Measurements from ENCODE around the gene MTERF4.

MTERF4 gene

GRCh38 chr2:241132538-241133435, 30.7 kb upstream of the MTERF4 start:
- no peak for DNase-seq

- no peak for DNase-seq
Measured at GRCh38 chr2:241131531-241131930, 29.4 kb upstream of the MTERF4 start.

DNA sequence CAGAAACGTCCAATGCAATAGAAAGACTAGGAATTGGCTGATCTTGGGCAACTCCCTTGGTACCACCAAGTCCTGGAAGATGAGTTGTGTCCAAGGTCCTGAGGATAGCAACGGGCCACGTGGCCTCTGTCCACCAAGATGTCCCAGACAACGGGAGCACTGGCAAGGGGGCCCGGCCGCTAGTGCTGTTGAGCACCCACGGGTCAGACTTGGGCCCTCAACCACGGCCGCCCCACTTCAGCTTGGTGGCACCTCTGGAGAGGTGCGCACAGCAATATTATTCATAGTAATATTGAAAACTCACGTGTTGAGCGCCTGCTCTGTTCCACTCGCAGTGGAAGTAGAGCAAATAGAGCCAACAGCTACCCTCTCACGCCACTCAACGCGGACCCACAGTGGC, 28.2 kb upstream of the MTERF4 start:
- DNase-seq, result no peak

DNA sequence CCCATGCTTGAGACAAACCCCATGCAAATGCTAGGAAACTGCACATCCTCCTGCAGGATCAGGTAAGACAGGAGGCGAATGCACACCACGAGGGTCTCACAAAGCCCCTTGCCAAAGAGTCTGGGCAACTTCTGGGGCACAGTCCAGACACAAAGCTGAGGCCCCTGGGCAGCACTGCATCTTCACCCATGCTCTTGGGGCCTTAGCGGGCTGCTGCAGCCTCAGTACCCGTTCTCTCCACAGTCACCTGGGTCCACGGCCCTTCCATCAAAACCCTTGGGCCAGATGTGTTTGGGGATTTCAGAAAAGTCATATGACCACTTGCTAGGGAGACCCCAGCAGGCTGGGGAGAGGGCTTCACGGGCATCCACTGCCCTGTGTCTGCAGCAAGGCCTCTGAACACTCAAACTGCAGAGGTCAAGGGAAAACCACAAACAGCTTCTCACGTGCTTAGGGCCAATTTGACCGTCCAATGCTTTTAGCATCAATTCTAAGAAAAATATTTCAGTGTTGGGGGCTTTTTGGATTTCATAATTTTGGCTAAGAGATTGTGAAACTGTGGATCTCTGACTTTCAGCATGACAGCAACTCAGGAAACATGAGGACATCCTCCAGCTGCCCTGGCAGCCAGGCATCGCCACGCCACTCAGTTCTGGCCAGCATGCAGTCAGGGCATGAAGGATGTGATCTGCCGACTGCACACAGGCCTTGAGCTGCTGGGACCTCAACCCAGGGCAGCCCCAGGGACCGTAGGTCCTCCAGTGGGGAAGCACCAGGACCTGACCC, 27.2 kb upstream of the MTERF4 start:
- no peak for DNase-seq

DNA sequence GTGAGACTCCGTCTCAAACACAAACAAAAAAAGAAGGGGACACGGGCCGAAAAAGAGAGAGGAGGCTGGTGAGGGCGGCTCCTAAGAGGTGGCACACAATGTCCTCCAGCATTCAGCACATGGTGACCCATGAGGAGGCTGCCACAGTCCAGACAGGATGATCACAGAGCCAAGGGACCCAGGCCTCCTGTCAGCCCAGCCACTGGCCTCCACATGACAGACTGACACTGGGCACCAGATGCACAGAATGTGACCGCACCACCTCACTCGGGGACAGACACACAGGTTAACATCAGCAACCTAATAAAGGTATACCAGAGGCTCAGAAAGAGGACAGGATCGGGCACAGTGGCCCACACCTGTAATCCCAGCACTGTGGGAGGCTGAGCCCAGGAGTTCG, 26.2 kb upstream of the MTERF4 start:
- no peak for DNase-seq

- DNase-seq, result no peak
Measured at GRCh38 chr2:241126771-241127202, 24.7 kb upstream of the MTERF4 start.

- DNase-seq, result no peak
Measured at GRCh38 chr2:241126201-241126611, 24.1 kb upstream of the MTERF4 start.

GRCh38 chr2:241125626-241126025, 23.5 kb upstream of the MTERF4 start:
- DNase-seq, result no peak

- DNase-seq, result no peak
Measured at GRCh38 chr2:241123816-241124536, 21.9 kb upstream of the MTERF4 start.

DNA sequence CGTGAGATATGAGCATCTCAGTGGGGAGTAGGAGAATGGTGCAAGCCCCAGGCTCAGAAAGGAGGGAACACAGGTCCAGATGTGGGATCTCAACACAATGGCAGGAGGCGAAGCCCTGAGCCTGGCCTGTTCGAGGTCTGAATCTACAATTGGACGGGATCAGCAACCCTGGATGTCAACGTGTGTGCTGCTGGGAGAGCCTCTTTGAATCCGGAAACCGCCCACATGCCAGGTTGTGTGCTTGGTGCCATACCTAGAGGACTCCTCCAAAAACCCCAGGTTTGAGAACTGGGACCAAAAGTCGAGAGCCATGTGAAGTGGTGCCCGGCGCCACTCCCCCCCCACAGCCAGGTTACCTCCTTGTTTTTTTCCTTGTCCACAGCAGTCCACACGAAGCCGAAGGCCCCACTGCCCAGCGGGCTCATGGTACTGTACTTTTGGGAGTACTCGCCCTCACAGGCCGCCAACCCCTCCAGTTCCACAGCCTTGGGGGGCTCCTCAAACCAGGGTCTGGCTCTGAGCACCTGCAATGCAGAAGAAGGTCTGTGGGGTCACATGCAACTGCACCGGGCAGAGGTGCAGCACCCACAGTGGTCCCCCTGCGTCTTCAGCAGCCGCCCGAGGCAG, 20.4 kb upstream of the MTERF4 start:
- DNase-seq, result no peak

DNA sequence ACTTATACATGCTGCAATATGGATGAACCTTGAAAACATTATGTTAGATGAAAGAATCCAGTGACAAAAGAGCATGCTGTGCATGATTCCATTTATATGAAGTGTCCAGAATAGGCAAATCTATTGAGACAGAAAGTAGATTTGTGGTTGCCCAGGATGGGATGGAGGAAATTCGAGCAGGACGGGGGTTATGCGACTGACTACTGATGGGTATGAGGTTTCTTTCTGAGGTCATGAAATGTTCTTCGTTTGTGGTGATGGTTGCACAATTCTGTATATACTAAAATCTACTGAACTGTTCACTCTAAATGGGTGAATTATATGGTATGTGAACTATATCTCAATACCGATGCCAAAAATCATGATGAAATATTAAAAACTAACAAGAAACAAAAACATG, 18.9 kb upstream of the MTERF4 start:
- no peak for DNase-seq

DNA sequence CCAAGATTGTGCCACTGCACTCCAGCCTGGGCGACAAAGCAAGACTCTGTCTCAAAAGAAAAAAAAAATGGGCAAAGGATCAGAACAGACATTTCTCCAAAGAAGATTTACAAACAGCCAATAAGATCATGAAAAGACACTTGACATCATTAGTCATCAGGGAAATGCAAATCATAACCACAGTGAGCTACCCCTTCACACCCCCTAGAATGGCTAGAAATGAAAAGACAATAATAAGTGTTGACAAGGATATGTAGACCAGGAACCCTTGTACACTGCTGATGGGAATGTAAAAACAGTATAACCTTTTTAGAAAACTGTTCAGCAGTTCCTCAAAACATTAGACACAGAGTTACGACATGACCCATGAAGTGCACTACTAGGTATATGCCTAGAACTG, 18.4 kb upstream of the MTERF4 start:
- no peak for DNase-seq

DNA sequence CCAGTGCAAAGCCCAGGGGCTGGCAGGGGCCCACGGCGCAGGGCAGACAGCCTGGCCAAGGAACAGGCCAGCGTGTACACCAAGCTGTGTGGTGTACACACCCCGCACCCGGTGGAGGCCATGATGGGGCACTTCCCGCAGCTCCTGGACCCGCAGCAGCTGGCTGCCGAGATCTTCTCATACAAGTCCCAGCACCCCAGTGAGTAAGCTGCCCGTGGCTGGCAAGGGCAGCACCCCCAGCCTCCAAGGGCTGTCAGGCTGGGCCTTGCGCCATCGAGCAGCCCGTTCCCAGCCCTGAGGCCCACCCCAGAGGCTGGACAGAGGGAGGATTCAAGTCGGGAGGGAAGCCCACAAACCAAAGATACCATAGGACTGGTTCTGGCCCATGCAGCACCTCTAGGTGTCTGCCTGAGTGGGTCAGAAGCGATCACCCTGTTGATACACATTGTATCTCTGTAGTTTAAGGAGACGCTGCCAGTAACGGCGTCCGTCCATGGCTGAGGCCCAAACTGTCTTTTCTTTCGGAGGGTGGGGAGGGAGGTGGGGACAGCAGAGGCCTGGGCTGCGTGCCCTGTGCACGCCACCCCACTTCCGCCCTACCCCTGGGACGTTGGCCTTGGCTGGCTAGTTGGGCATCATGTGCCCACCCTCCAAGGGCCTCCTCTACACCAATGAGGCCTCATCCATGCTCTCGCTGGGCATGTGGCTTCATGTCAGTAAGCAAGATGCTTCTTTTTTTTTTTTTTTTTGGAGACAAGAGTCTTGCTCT, 16.8 kb upstream of the MTERF4 start:
- no peak for DNase-seq

DNA sequence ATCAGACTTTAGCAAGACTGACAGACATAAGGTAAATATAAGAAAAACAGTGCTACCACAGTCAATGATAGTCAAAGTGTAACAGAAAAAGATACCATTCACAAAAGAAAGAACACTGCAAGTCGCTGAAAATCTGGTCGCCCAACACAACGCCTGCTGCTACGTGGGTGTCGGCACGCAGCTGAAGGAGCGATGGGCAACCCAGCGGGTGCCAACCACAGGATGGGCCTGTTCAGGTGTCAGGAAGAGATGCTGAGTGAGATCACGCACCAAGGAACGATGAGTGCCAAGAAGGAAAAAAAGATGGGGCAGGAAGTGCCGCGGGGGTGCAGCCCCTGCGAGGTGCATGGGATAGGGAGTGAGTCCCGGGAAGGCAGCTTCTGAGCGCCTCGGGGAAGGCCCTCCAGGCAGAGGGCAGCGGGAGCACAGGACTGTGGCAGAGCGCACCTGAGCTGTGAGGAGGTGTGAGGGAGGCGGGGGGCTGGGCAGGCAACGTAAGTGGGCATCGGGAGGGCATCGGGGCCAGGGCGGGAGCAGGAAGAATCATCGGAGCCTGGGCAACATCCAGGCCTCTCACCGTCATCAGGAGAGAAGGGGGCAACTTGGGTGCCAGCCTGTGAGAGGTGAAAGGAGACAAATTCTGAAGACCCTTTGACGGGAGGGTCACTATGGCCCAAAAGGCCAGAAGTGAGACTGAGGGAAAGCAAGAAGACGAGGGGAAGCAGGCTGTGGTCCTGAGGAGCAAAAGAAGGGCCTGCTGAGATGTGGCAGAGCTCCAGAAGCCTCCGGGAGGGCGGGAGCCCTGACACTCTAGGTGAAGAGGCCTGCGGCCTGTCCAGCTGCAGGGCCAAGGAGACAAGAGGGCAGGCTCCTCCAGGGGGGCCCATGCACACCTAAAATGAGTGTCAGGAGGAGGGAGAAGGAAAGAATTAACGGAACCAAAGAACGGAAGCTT, 14.8 kb upstream of the MTERF4 start:
- DNase-seq, result no peak

DNA sequence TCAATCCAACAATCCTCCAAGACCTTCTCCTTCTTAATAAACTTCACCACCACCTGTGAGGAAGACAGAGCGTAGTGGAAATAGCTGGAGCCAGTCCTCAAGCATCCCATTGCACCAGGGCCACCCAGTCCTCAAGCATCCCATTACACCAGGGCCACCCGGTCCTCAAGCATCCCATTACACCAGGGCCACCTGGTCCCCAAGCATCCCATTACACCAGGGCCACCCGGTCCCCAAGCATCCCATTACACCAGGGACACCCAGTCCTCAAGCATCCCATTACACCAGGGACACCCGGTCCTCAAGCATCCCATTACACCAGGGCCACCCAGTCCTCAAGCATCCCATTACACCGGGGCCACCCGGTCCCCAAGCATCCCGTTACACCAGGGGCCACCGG, 13.3 kb upstream of the MTERF4 start:
- no peak for DNase-seq

GRCh38 chr2:241114836-241115235, 12.7 kb upstream of the MTERF4 start:
- DNase-seq, result no peak

- no peak for DNase-seq
Measured at GRCh38 chr2:241112592-241112991, 10.5 kb upstream of the MTERF4 start.

GRCh38 chr2:241112046-241112445, 10.0 kb upstream of the MTERF4 start:
- DNase-seq, result no peak

- no peak for DNase-seq
Measured at GRCh38 chr2:241111440-241111805, 9.3 kb upstream of the MTERF4 start.

DNA sequence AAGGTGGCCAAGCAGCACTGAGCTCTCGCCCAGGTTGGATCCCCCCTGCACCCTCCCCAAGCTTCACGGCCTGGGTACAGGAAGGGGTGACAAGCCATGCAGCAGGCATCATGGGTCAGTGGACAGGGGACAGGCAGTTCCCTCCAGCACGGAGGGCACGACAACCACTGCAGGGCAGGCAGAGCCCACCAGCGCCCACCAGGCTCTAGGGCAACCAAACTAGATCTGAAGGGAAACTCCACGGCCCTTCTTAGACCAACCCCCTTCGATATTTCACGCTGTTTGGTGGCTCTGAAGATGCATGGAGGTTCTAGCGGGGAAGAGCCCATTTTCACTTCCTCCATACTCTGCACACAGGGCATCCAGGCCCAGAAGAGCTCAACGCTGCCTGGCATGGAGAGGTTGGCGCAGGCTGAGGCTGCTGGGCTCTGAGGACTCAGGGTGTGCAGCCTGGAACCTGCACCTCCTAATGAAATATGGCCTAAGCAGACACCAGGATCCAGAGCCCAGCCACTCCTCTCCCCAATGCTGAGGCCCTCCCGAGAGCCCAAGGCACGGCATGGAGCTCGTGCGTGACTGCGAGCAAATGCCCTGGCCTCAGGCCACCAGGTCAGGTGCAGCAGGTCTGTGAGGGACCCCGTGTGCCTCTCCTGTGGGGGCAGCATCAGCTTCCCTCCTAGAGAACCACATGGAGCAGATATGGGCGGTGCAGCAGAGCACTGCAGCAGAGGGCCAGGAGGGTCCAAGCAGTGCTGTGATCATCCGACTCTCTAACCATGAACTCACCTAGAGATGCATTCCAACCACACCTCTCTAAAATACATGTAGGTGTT, 8.7 kb upstream of the MTERF4 start:
- DNase-seq, result no peak
